Measurements from ENCODE around the gene CLEC4D. TPM values are rescaled to one million over a fixed set of nuclear protein-coding genes. Genes with fewer than 3 reads are reported as not detected.
"Not testable (repeated sequence)": the region's sequence is repeated elsewhere in the genome, so short reads cannot be mapped to it uniquely, and the experiment has no call there.

CLEC4D gene
- total RNA-seq, 2 experiments from 2014 or later: not detected

DNA sequence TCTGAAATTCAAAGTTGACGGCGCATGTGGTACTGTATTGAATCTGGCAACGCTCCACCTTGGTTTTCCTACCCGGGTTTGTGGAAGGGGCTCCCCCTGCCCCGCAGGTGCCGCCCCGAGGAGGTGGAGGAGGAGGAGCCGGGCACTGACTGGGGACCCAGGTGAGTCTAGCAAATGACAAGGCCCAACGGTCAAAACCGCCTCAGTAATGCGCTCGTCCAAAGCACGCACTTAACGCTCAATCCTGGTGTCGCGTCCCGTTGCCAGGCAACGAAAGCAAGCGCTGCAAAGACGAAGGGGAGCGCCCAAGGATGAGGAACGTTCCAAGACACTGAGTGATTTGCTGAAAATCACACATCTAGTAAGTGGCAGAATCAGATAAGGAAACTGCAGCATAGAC lies 51.4 kb downstream of the CLEC4D start:
- Mint-ChIP-seq H3K27ac (no peak overlapping the region), H3K9me3 (peaks cover 12% of the 10 kb centered on the region), H3K4me3 (no peak overlapping the region), H3K36me3 (ENCODE audit: low read depth) (no peaks in the 10 kb centered on the region), H3K4me1 (ENCODE audit: low read depth) (no peaks in the 10 kb centered on the region), H3K27me3 (ENCODE audit: low read depth) (peaks cover 7% of the 10 kb centered on the region)
- DNase-seq: no peak
- intact Hi-C loops (cut with micrococcal nuclease): no loop called here
- CTCF ChIA-PET: interaction anchor here (2.3 kb wide), 1 partner anchor 20 kb away, joined by 6 read pairs; no protein-coding TSS in a partner anchor

DNA sequence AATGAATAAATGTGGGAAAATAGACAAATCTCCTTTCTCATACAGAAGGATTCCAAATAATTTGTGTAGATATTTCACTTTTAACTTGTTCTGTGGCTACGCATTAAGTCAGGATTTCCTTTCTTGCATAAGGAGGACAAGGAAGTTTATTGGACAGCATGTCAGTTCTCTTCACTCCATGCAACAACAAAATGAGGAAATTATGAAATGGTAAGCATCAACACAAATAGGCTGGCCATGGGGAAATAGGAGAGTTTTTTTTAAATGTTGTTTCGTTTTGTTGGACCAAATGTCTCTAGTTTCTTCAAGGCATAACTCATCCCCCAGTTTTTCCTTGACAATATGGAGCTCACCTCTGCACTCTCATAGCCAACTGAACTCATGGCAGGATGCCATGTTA lies 52.7 kb downstream of the CLEC4D start:
- DNase-seq; H3K4me3 Mint-ChIP-seq; H3K36me3 Mint-ChIP-seq (ENCODE audit: low read depth); intact Hi-C loops (cut with micrococcal nuclease); H3K4me1 Mint-ChIP-seq (ENCODE audit: low read depth); H3K27ac Mint-ChIP-seq; H3K27me3 Mint-ChIP-seq (ENCODE audit: low read depth): not testable (repeated sequence)
- CTCF ChIA-PET: interaction anchor here (2.3 kb wide), 1 partner anchor 22 kb away, joined by 6 read pairs; no protein-coding TSS in a partner anchor
- H3K9me3 Mint-ChIP-seq: peaks cover 12% of the 10 kb centered on the region

DNA sequence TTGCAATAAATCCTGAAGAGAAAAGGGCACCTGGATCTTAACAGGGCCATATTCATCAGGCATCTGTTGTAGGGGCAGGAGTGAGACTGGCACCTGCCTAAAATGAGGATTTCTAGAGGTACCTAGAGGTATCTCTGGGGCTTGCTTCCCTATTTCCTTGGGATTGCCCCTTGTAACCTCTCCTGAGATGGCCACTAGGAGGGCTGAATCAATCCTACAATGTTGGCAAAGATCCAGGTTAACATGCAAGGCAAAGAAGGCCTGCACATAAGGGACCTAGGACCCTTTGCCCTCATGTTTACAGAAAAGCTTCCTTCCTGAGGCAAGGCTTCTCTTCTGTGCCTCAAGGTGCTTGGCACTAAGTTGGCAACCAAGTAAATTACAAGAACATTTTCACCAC lies 53.2 kb downstream of the CLEC4D start:
- Mint-ChIP-seq H3K27me3 (ENCODE audit: low read depth) (peaks cover 7% of the 10 kb centered on the region), H3K36me3 (ENCODE audit: low read depth) (no peaks in the 10 kb centered on the region), H3K4me3 (no peak overlapping the region), H3K9me3 (peaks cover 12% of the 10 kb centered on the region), H3K4me1 (ENCODE audit: low read depth) (no peaks in the 10 kb centered on the region), H3K27ac (no peak overlapping the region)
- CTCF ChIA-PET: no interaction called here
- no peak for DNase-seq
- intact Hi-C loops (cut with micrococcal nuclease): no loop called here

Other genes starting within 250 kb of the CLEC4D start
- not detected for gene CLEC6A, start 57.5 kb upstream of the CLEC4D start, total RNA-seq
- gene CLEC4E, start 27.4 kb downstream of the CLEC4D start, total RNA-seq: not detected
- not detected for gene AICDA, start 99.4 kb downstream of the CLEC4D start, total RNA-seq
- not detected for gene MFAP5, start 149.3 kb downstream of the CLEC4D start, total RNA-seq
- 1 to 10 TPM; 5.2 to 5.5 TPM for gene RIMKLB, start 184.5 kb downstream of the CLEC4D start, total RNA-seq

Data from activated naive CD4-positive, alpha-beta T cell treated with anti-CD3 and anti-CD28 coated beads for 36 hours (primary cell).